H1 (cell line): ENCODE data around the gene DYRK1B.
"Not testable (repeated sequence)": the region's sequence is repeated elsewhere in the genome, so short reads cannot be mapped to it uniquely, and the experiment has no call there.

ENCODE experiments used
- JUN ChIP-seq: IDR thresholded peaks from 2 replicates; pipeline ENCODE4 v1.6.1; 2011; ENCODE audit warnings: low read depth, mild to moderate bottlenecking, improper control_type of control experiment, low read length
- MAFK ChIP-seq: IDR thresholded peaks from 2 replicates; pipeline ENCODE4 v1.6.1; 2012; ENCODE audit warnings: low read depth, mild to moderate bottlenecking, improper control_type of control experiment, low read length

DNA sequence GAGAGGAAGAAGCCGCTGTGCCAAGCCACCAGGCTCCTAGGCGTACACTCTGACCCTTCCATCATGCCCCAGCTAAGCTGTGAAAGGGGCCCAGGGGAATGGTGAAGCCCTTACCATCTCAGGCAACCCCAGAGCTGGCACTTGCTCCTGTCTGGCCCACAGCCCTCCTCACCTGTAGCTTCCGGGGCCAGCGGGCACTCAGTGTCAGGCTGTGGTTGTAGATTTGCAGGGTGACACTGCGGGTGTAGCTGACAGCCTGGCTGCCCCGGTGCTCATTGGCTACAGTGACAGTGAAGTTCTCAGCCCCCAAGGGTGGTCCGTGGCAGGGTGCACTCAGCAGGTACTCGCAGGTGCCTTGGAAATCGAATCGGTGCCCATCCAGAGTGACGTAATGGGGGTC lies 42.5 kb upstream of the DYRK1B start:
- TF ChIP-seq MAFK, JUN: not testable (repeated sequence)
